CD4-positive, alpha-beta T cell (primary cell): ENCODE data around the gene AFAP1. TPM values are rescaled to one million over a fixed set of nuclear protein-coding genes. Genes with fewer than 3 reads are reported as not detected.

Experiments used
- ATAC-seq: fragments of 200-7000 bp; cut with Tn5 transposase; one replicate; pipeline ENCODE4 v1.10.0; 2022; ENCODE audit warnings: mild to moderate bottlenecking; ENCODE audit not compliant: poor library complexity
- CTCF ChIA-PET: fragments of 350-600 bp; sonication (Branson Sonifier 250); formaldehyde crosslinking; loops from one replicate; lab custom pipeline; 2021; ENCODE audit warnings: antibody characterized with exemption, inconsistent platforms; lab: Charles Lee
- POLR2A ChIA-PET: fragments of 350-600 bp; sonication (Branson Sonifier 250); formaldehyde crosslinking; loops from one replicate; lab custom pipeline; 2021; ENCODE audit warnings: antibody characterized with exemption, inconsistent platforms; lab: Charles Lee
- DNase-seq, 14 experiments: peaks; one replicate each; pipeline ENCODE4 v3.0.0-alpha.2; 2013 to 2020; ENCODE audit warnings: mixed read lengths in 2 of 14
- H3K27ac ChIP-seq, 2 donors: one replicate each; pipeline versions ENCODE4 v1.5.1 to v1.7.0; 2013; ENCODE audit warnings: low read length in 2 of 2, low read depth in 1 of 2, mild to moderate bottlenecking in 1 of 2
- H3K27me3 ChIP-seq, 2 experiments: 1 replicate in 1 of 2; 2 replicates in 1 of 2; pipeline versions ENCODE4 v1.6.1 to v1.7.0; 2013; ENCODE audit warnings: low read length in 2 of 2, control low read depth in 1 of 2, mild to moderate bottlenecking in 1 of 2, moderate library complexity in 1 of 2; ENCODE audit not compliant: insufficient read depth in 2 of 2, control insufficient read depth in 1 of 2
- H3K36me3 ChIP-seq: one replicate; pipeline ENCODE4 v1.6.1; 2013; ENCODE audit warnings: low read length, control low read depth; ENCODE audit not compliant: insufficient read depth
- H3K4me1 ChIP-seq: one replicate; pipeline ENCODE4 v1.6.1; 2013; ENCODE audit warnings: low read length, control low read depth; ENCODE audit not compliant: insufficient read depth
- H3K4me3 ChIP-seq: one replicate; pipeline ENCODE4 v1.5.1; 2013; ENCODE audit warnings: mild to moderate bottlenecking, low read length, moderate library complexity
- H3K9me3 ChIP-seq, 2 experiments: 1 replicate in 1 of 2; 2 replicates in 1 of 2; pipeline versions ENCODE4 v1.6.1 to v1.7.0; 2013; ENCODE audit warnings: low read length in 2 of 2, mild to moderate bottlenecking in 2 of 2, control low read depth in 1 of 2, moderate library complexity in 1 of 2; ENCODE audit not compliant: control insufficient read depth in 1 of 2, insufficient read depth in 1 of 2
- H3K27ac Mint-ChIP-seq: one replicate; pipeline ENCODE4 v1.8.0; 2020; ENCODE audit warnings: mixed read lengths
- H3K27me3 Mint-ChIP-seq: one replicate; pipeline ENCODE4 v1.8.0; 2021; ENCODE audit warnings: mixed read lengths
- H3K36me3 Mint-ChIP-seq: one replicate; pipeline ENCODE4 v1.8.0; 2021; ENCODE audit warnings: low read depth, mixed read lengths
- H3K4me1 Mint-ChIP-seq: one replicate; pipeline ENCODE4 v1.8.0; 2021; ENCODE audit warnings: low read depth, mixed read lengths
- H3K4me3 Mint-ChIP-seq: one replicate; pipeline ENCODE4 v1.8.0; 2020; ENCODE audit warnings: mild to moderate bottlenecking, mixed read lengths
- H3K9me3 Mint-ChIP-seq: one replicate; pipeline ENCODE4 v1.8.0; 2020; ENCODE audit warnings: mixed read lengths
- intact Hi-C, 2 experiments: fragments of 100-400 bp; cut with DNase I in 1 of 2; cut with micrococcal nuclease in 1 of 2; formaldehyde crosslinking; loops; one replicate each; pipeline versions ENCODE4 v1.15.1 to v1.9.0; 2023 to 2025; cut with DNase I, micrococcal nuclease
- total RNA-seq, 174 experiments: library from RNA in 2 of 174; stranded (reverse) in 2 of 174; gene quantifications; one replicate each; pipeline ENCODE4 v1.2.3 and lab custom pipeline; 2021 to 2026
- TF ChIP-seq, protein P1 (sequence below): fragments of 200-600 bp; IDR thresholded peaks from one replicate; pipeline ENCODE4 v1.8.0; 2022; ENCODE audit warnings: antibody characterized with exemption, mild to moderate bottlenecking

AFAP1 gene
- total RNA-seq, 2 experiments from 2014 or later = 9.8 to 10.9 TPM

DNA sequence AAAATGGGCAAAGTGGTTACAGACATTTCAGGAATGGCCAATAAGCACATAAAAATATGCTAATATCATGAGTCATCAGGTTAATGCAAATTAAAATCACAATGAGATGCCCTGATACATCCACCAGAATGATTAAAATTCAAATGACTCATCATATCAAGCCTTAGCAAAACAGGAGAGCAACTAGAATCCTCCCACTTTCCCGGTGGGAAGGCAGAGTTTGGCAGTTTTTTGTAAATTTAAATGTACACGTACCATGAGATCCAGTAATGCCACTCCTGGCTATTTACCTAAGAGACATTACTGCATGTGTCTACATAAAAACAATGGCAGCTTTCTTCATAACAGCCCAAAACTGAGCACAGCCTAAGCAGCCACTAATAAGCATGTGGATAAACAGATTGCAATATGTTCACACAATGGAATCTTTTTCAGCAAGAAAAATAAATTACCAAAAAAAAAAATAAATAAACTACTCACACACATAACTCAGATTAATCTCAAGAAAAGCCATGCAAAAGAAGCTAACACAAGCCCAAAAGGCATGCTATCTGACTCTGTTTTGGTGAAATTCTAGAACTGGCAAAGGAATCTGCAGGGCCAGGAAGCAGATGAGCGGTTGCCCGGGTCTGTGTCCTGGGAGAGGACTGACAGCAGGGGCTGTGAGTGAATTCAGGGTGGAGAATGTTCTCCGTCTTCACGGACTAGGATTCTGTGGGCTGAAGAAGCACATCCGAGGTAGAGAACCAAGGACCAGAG is 48.8 kb downstream of the AFAP1 start:
- intact Hi-C loops = no loop called here
- peaks cover 30% of the 10 kb centered on the region for H3K4me1 Mint-ChIP-seq
- no peaks in the 10 kb centered on the region for H3K4me1 ChIP-seq
- POLR2A ChIA-PET = interaction anchor here (0.6 kb wide), 1 partner anchor 64 kb away, joined by 4 read pairs; no protein-coding TSS in a partner anchor
- H3K9me3 Mint-ChIP-seq = peaks cover 4% of the 10 kb centered on the region
- H3K27me3 Mint-ChIP-seq = no peaks in the 10 kb centered on the region
- no peak for DNase-seq
- no peak overlapping the region for H3K27ac ChIP-seq
- peaks cover 11 to 14% of the 10 kb centered on the region in 2 experiments for H3K9me3 ChIP-seq
- TF ChIP-seq, protein P1, sequence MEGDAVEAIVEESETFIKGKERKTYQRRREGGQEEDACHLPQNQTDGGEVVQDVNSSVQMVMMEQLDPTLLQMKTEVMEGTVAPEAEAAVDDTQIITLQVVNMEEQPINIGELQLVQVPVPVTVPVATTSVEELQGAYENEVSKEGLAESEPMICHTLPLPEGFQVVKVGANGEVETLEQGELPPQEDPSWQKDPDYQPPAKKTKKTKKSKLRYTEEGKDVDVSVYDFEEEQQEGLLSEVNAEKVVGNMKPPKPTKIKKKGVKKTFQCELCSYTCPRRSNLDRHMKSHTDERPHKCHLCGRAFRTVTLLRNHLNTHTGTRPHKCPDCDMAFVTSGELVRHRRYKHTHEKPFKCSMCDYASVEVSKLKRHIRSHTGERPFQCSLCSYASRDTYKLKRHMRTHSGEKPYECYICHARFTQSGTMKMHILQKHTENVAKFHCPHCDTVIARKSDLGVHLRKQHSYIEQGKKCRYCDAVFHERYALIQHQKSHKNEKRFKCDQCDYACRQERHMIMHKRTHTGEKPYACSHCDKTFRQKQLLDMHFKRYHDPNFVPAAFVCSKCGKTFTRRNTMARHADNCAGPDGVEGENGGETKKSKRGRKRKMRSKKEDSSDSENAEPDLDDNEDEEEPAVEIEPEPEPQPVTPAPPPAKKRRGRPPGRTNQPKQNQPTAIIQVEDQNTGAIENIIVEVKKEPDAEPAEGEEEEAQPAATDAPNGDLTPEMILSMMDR = no peak
- no peak overlapping the region for H3K4me3 Mint-ChIP-seq
- no peak for ATAC-seq
- H3K27me3 ChIP-seq = no peaks in the 10 kb centered on the region
- peaks cover 14% of the 10 kb centered on the region for H3K36me3 Mint-ChIP-seq
- no peak overlapping the region for H3K27ac Mint-ChIP-seq
- no peaks in the 10 kb centered on the region for H3K36me3 ChIP-seq
- H3K4me3 ChIP-seq = no peak overlapping the region
- CTCF ChIA-PET = no interaction called here

DNA sequence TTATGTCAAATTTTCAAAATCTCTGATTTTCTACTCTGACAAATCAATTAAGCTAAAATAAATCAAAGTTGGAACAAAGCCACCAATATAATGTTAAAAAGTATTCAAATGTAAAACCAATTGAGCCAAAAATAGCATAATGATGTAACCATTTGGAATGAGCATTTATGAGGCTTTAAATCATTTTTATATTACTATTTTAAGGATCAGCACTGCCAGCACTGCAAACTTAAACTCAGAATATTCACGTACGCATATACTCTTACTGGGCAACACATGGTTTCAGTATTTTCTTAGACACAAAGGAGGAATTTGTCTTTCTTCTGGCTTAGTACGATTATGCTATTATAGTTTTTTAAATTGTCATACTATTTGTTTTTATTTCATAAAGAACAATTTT is 52.2 kb downstream of the AFAP1 start:
- Histone ChIP-seq H3K9me3 (peaks cover 11 to 14% of the 10 kb centered on the region in 2 experiments), H3K27ac (no peak overlapping the region), H3K4me1 (no peaks in the 10 kb centered on the region), H3K36me3 (no peaks in the 10 kb centered on the region), H3K4me3 (no peak overlapping the region), H3K27me3 (no peaks in the 10 kb centered on the region)
- no peak overlapping the region for H3K27ac Mint-ChIP-seq
- H3K4me1 Mint-ChIP-seq = peaks cover 37% of the 10 kb centered on the region
- DNase-seq (no peak), ATAC-seq (no peak)
- peaks cover 4% of the 10 kb centered on the region for H3K9me3 Mint-ChIP-seq
- TF ChIP-seq, protein P1 = no peak
- H3K4me3 Mint-ChIP-seq = no peak overlapping the region
- ChIA-PET POLR2A (no interaction called here), CTCF (no interaction called here)
- H3K36me3 Mint-ChIP-seq = peaks cover 14% of the 10 kb centered on the region
- no peaks in the 10 kb centered on the region for H3K27me3 Mint-ChIP-seq
- intact Hi-C loops = loop anchor here in 1 of 2 experiments (5.0 kb wide), 1 partner anchor 50 kb away; the partner anchor contains the start of gene AFAP1

DNA sequence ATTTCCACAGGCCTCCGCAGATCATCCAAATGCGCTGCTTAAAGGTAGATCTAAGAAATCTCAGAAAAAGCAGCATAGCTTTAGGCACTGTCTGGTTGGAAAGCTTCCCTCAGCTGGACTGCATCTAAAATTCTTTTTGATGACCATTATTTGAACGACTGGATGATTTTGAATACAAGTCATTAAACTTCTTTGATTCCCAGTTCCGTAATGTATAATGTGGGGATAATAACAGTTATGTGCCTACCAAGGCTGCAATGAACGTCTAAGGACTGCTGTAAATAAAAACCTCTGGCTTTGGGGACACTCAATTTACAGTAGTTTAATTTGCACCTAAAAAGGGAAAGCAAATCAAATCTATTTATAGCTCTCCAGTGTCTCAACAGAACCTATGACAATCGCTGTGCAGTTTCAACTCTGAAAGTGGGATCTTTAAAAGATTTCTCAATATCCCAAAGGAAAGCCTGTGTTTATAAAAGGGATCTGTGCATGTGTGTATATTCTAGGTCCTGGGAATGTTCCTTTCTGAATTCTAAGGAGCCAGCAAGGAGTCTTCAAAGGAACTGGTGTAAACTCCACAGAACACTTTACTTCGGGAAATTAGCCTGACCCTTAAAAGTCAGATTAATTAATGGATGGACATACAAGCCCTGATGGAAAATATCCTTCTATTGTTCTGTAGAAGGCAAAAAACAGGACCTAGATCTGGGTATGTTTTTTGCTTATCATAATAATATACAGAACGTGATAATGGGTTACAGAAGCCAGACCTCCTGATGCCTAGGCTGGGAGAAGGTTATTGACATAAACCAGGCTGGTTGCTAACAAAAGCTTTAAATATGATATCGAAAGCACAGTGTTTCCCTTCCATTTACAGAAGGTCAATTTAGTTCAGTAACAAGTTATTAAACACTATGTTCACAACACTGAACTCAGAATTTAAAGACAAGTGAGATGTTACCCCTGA is 53.4 kb downstream of the AFAP1 start:
- H3K9me3 Mint-ChIP-seq = peaks cover 4% of the 10 kb centered on the region
- TF ChIP-seq, protein P1 = no peak
- H3K36me3 Mint-ChIP-seq = peaks cover 14% of the 10 kb centered on the region
- H3K36me3 ChIP-seq = no peaks in the 10 kb centered on the region
- H3K27ac Mint-ChIP-seq = no peak overlapping the region
- H3K4me1 ChIP-seq = no peaks in the 10 kb centered on the region
- no peaks in the 10 kb centered on the region for H3K27me3 Mint-ChIP-seq
- ChIA-PET POLR2A (no interaction called here), CTCF (no interaction called here)
- no peak for ATAC-seq
- H3K4me3 ChIP-seq = no peak overlapping the region
- intact Hi-C loops = loop anchor here in 1 of 2 experiments (5.0 kb wide), 1 partner anchor 51 kb away; the partner anchor contains the start of gene AFAP1
- H3K4me3 Mint-ChIP-seq = no peak overlapping the region
- no peak for DNase-seq
- peaks cover 11 to 14% of the 10 kb centered on the region in 2 experiments for H3K9me3 ChIP-seq
- no peak overlapping the region for H3K27ac ChIP-seq
- no peaks in the 10 kb centered on the region for H3K27me3 ChIP-seq
- peaks cover 39% of the 10 kb centered on the region for H3K4me1 Mint-ChIP-seq
